GM18508 (cell line): ENCODE results near the gene GTF2A1.

Experiments used
- ATAC-seq: cut with Tn5 transposase; IDR thresholded peaks from one replicate; pipeline ENCODE4 v1.9.1; 2021; ENCODE audit warnings: moderate number of reproducible peaks; ENCODE audit not compliant: insufficient read depth, unreplicated experiment

Gene GTF2A1

GRCh38 chr14:81144824-81145603 lies 75.7 kb downstream of the GTF2A1 start:
- ATAC-seq = no peak

DNA sequence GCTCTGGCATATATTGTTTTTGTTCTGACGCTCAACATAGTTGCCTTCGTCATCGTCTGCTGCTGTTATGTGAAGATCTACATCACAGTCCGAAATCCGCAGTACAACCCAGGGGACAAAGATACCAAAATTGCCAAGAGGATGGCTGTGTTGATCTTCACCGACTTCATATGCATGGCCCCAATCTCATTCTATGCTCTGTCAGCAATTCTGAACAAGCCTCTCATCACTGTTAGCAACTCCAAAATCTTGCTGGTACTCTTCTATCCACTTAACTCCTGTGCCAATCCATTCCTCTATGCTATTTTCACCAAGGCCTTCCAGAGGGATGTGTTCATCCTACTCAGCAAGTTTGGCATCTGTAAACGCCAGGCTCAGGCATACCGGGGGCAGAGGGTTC lies 77.0 kb downstream of the GTF2A1 start:
- ATAC-seq = no peak

- ATAC-seq = no peak
Measured at GRCh38 chr14:81141426-81141825, 79.3 kb downstream of the GTF2A1 start.

DNA sequence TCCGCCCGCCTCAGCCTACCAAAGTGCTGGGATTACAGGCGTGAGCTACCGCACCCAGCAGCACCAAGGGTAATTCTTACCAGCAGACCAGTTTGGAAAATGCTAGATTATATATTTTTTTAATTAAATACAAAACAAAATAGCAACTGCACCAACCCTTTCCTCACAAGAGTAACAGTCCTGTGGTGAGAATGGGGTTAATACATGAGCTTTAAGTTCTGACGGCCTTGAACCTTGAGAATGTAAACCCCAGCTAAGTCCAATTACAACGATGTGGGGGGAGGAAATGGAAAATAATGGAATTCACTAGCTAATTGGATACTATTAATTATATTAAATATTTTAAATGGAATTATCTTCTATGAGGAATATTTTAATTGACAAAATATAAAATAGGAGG lies 82.3 kb downstream of the GTF2A1 start:
- no peak for ATAC-seq

- no peak for ATAC-seq
Measured at GRCh38 chr14:81137316-81137715, 83.4 kb downstream of the GTF2A1 start.

DNA sequence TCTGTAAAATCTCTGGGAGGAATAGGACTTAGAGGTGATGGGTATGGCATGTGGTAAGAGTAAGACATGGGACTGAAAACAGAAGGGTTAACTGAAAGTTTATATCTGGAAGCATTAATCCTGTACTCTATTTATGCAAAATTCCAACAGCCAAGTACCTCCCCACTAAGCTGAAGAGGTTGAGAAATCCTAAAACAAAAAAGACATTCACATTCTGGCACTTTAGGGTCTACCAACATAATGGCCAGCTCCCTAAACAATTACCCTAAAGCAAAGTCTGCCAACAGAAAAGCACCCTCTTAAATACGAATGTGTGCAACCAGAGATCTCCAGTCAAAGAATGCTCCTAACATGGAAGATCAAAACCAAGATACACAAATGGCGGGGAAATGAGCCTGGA lies 87.4 kb downstream of the GTF2A1 start:
- ATAC-seq = no peak

- no peak for ATAC-seq
Measured at GRCh38 chr14:81132468-81132867, 88.3 kb downstream of the GTF2A1 start.

- ATAC-seq = no peak
Measured at GRCh38 chr14:81129242-81129641, 91.5 kb downstream of the GTF2A1 start.

DNA sequence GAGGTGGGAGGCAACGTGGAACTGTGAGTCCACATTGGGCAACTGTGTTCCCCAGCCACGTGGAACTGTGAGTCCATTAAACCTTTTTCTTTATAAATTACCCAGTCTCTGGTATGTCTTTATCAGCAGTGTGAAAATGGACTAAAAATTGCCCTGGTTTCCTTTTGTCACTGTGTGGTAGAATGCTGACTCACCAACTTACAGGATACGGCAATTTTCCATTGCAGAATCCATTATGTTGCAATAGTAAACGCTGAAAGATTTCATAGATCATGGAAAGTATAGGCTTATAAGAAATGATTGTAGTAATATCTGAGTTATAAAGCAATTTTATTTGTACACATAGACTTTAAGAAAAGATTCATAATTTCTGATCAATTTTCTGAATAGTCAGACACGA lies 93.0 kb downstream of the GTF2A1 start:
- ATAC-seq = no peak

GRCh38 chr14:81125536-81125935 lies 95.2 kb downstream of the GTF2A1 start:
- no peak for ATAC-seq
